Measurements from ENCODE around the gene ANKS1A. TPM values are rescaled to one million over a fixed set of nuclear protein-coding genes. Genes with fewer than 3 reads are reported as not detected.
A peak's percentile ranks its signal among the peaks of the same experiment; 100 is the strongest.

Gene ANKS1A
- total and polyA plus RNA-seq, 5 donors from 2014 or later, result 1.4 to 10.6 (median 1.5) TPM

- Histone ChIP-seq H3K4me3 (ENCODE audit: low read depth, low read length) (no peak overlapping the region), H3K27me3 (ENCODE audit: control insufficient read depth, insufficient read depth, low read length) (no peaks in the 10 kb centered on the region), H3K9me3 (ENCODE audit: control insufficient read depth in 2 of 2, low read length in 2 of 2) (no peaks in the 10 kb centered on the region), H3K36me3 (ENCODE audit: control insufficient read depth, insufficient read depth, low read length) (peaks cover 23% of the 10 kb centered on the region), H3K27ac (ENCODE audit: insufficient read depth, low read length, poor library complexity, severe bottlenecking) (no peak overlapping the region), H3K4me1 (ENCODE audit: control insufficient read depth, insufficient read depth, low read length, poor library complexity, severe bottlenecking) (no peaks in the 10 kb centered on the region)
- Mint-ChIP-seq H3K4me1 (peaks cover 0 to 2% (median 0%) of the 10 kb centered on the region in 4 donors), H3K27ac (peak overlapping the region in 1 of 3 donors; percentile 32), H3K27me3 (no peaks in the 10 kb centered on the region), H3K4me3 (no peak overlapping the region), H3K36me3 (peaks cover 28% of the 10 kb centered on the region), H3K9me3 (no peaks in the 10 kb centered on the region)
- no peak for DNase-seq
- no peak for ATAC-seq (ENCODE audit: low read depth in 2 of 2)
Observed at GRCh38 chr6:35080821-35081425, 191.9 kb downstream of the ANKS1A start.

- H3K9me3 Mint-ChIP-seq, result no peaks in the 10 kb centered on the region
- no peaks in the 10 kb centered on the region for H3K4me1 ChIP-seq (ENCODE audit: control insufficient read depth, insufficient read depth, low read length, poor library complexity, severe bottlenecking)
- H3K36me3 Mint-ChIP-seq, result peaks cover 33% of the 10 kb centered on the region
- H3K27me3 ChIP-seq (ENCODE audit: control insufficient read depth, insufficient read depth, low read length), result no peaks in the 10 kb centered on the region
- no peak for DNase-seq
- peaks cover 0 to 2% (median 0%) of the 10 kb centered on the region in 4 donors for H3K4me1 Mint-ChIP-seq
- H3K4me3 Mint-ChIP-seq, result peak overlapping the region in 1 of 4 donors; percentile 46
- no peak overlapping the region for H3K4me3 ChIP-seq (ENCODE audit: low read depth, low read length)
- H3K27me3 Mint-ChIP-seq, result no peaks in the 10 kb centered on the region
- no peak overlapping the region for H3K27ac ChIP-seq (ENCODE audit: insufficient read depth, low read length, poor library complexity, severe bottlenecking)
- H3K9me3 ChIP-seq (ENCODE audit: control insufficient read depth in 2 of 2, low read length in 2 of 2), result no peaks in the 10 kb centered on the region
- peak overlapping the region in 2 of 3 donors; percentile 32 to 46 for H3K27ac Mint-ChIP-seq
- peaks cover 23% of the 10 kb centered on the region for H3K36me3 ChIP-seq (ENCODE audit: control insufficient read depth, insufficient read depth, low read length)
- ATAC-seq (ENCODE audit: low read depth in 2 of 2), result no peak
Observed at GRCh38 chr6:35081426-35081851, 192.4 kb downstream of the ANKS1A start.

GRCh38 chr6:35082046-35082732, 193.1 kb downstream of the ANKS1A start:
- H3K27me3 Mint-ChIP-seq, result no peaks in the 10 kb centered on the region
- no peaks in the 10 kb centered on the region for H3K4me1 ChIP-seq (ENCODE audit: control insufficient read depth, insufficient read depth, low read length, poor library complexity, severe bottlenecking)
- peaks cover 37% of the 10 kb centered on the region for H3K36me3 Mint-ChIP-seq
- H3K27me3 ChIP-seq (ENCODE audit: control insufficient read depth, insufficient read depth, low read length), result no peaks in the 10 kb centered on the region
- ATAC-seq (ENCODE audit: low read depth in 2 of 2), result no peak
- no peak overlapping the region for H3K4me3 Mint-ChIP-seq
- peaks cover 0 to 2% (median 0%) of the 10 kb centered on the region in 4 donors for H3K4me1 Mint-ChIP-seq
- H3K27ac Mint-ChIP-seq, result no peak overlapping the region
- no peak for DNase-seq
- no peaks in the 10 kb centered on the region for H3K9me3 ChIP-seq (ENCODE audit: control insufficient read depth in 2 of 2, low read length in 2 of 2)
- no peak overlapping the region for H3K4me3 ChIP-seq (ENCODE audit: low read depth, low read length)
- no peak overlapping the region for H3K27ac ChIP-seq (ENCODE audit: insufficient read depth, low read length, poor library complexity, severe bottlenecking)
- H3K36me3 ChIP-seq (ENCODE audit: control insufficient read depth, insufficient read depth, low read length), result peaks cover 27% of the 10 kb centered on the region
- H3K9me3 Mint-ChIP-seq, result no peaks in the 10 kb centered on the region

GRCh38 chr6:35082733-35083403, 193.8 kb downstream of the ANKS1A start:
- H3K4me3 Mint-ChIP-seq, result no peak overlapping the region
- Histone ChIP-seq H3K9me3 (ENCODE audit: control insufficient read depth in 2 of 2, low read length in 2 of 2) (no peaks in the 10 kb centered on the region), H3K27ac (ENCODE audit: insufficient read depth, low read length, poor library complexity, severe bottlenecking) (no peak overlapping the region), H3K36me3 (ENCODE audit: control insufficient read depth, insufficient read depth, low read length) (peaks cover 30% of the 10 kb centered on the region), H3K4me3 (ENCODE audit: low read depth, low read length) (no peak overlapping the region), H3K27me3 (ENCODE audit: control insufficient read depth, insufficient read depth, low read length) (no peaks in the 10 kb centered on the region), H3K4me1 (ENCODE audit: control insufficient read depth, insufficient read depth, low read length, poor library complexity, severe bottlenecking) (no peaks in the 10 kb centered on the region)
- H3K36me3 Mint-ChIP-seq, result peaks cover 37% of the 10 kb centered on the region
- no peak for DNase-seq
- no peak for ATAC-seq (ENCODE audit: low read depth in 2 of 2)
- no peaks in the 10 kb centered on the region for H3K9me3 Mint-ChIP-seq
- H3K4me1 Mint-ChIP-seq, result peaks cover 0 to 2% (median 0%) of the 10 kb centered on the region in 4 donors
- H3K27ac Mint-ChIP-seq, result no peak overlapping the region
- H3K27me3 Mint-ChIP-seq, result no peaks in the 10 kb centered on the region

- H3K27me3 Mint-ChIP-seq, result no peaks in the 10 kb centered on the region
- no peak overlapping the region for H3K27ac Mint-ChIP-seq
- H3K36me3 Mint-ChIP-seq, result peaks cover 37% of the 10 kb centered on the region
- H3K36me3 ChIP-seq (ENCODE audit: control insufficient read depth, insufficient read depth, low read length), result peaks cover 35% of the 10 kb centered on the region
- no peak overlapping the region for H3K4me3 Mint-ChIP-seq
- H3K27me3 ChIP-seq (ENCODE audit: control insufficient read depth, insufficient read depth, low read length), result no peaks in the 10 kb centered on the region
- H3K4me3 ChIP-seq (ENCODE audit: low read depth, low read length), result no peak overlapping the region
- DNase-seq (no peak), ATAC-seq (ENCODE audit: low read depth in 2 of 2) (no peak)
- H3K9me3 ChIP-seq (ENCODE audit: control insufficient read depth in 2 of 2, low read length in 2 of 2), result no peaks in the 10 kb centered on the region
- peaks cover 0 to 2% (median 0%) of the 10 kb centered on the region in 4 donors for H3K4me1 Mint-ChIP-seq
- no peaks in the 10 kb centered on the region for H3K9me3 Mint-ChIP-seq
- no peaks in the 10 kb centered on the region for H3K4me1 ChIP-seq (ENCODE audit: control insufficient read depth, insufficient read depth, low read length, poor library complexity, severe bottlenecking)
- H3K27ac ChIP-seq (ENCODE audit: insufficient read depth, low read length, poor library complexity, severe bottlenecking), result no peak overlapping the region
Observed at GRCh38 chr6:35083507-35083906, 194.5 kb downstream of the ANKS1A start.

GRCh38 chr6:35084041-35084491, 195.0 kb downstream of the ANKS1A start:
- Histone ChIP-seq H3K27ac (ENCODE audit: insufficient read depth, low read length, poor library complexity, severe bottlenecking) (no peak overlapping the region), H3K27me3 (ENCODE audit: control insufficient read depth, insufficient read depth, low read length) (no peaks in the 10 kb centered on the region), H3K4me1 (ENCODE audit: control insufficient read depth, insufficient read depth, low read length, poor library complexity, severe bottlenecking) (no peaks in the 10 kb centered on the region), H3K9me3 (ENCODE audit: control insufficient read depth in 2 of 2, low read length in 2 of 2) (no peaks in the 10 kb centered on the region), H3K36me3 (ENCODE audit: control insufficient read depth, insufficient read depth, low read length) (peaks cover 34% of the 10 kb centered on the region), H3K4me3 (ENCODE audit: low read depth, low read length) (no peak overlapping the region)
- Mint-ChIP-seq H3K27ac (no peak overlapping the region), H3K27me3 (no peaks in the 10 kb centered on the region), H3K4me1 (peaks cover 0 to 2% (median 0%) of the 10 kb centered on the region in 4 donors), H3K4me3 (no peak overlapping the region), H3K36me3 (peaks cover 37% of the 10 kb centered on the region), H3K9me3 (no peaks in the 10 kb centered on the region)
- no peak for DNase-seq
- no peak for ATAC-seq (ENCODE audit: low read depth in 2 of 2)

- H3K9me3 Mint-ChIP-seq, result no peaks in the 10 kb centered on the region
- Histone ChIP-seq H3K4me3 (ENCODE audit: low read depth, low read length) (no peak overlapping the region), H3K9me3 (ENCODE audit: control insufficient read depth in 2 of 2, low read length in 2 of 2) (no peaks in the 10 kb centered on the region), H3K27me3 (ENCODE audit: control insufficient read depth, insufficient read depth, low read length) (no peaks in the 10 kb centered on the region), H3K36me3 (ENCODE audit: control insufficient read depth, insufficient read depth, low read length) (peaks cover 30% of the 10 kb centered on the region), H3K27ac (ENCODE audit: insufficient read depth, low read length, poor library complexity, severe bottlenecking) (no peak overlapping the region), H3K4me1 (ENCODE audit: control insufficient read depth, insufficient read depth, low read length, poor library complexity, severe bottlenecking) (no peaks in the 10 kb centered on the region)
- no peak for DNase-seq
- no peak overlapping the region for H3K4me3 Mint-ChIP-seq
- no peak for ATAC-seq (ENCODE audit: low read depth in 2 of 2)
- H3K27ac Mint-ChIP-seq, result no peak overlapping the region
- H3K27me3 Mint-ChIP-seq, result no peaks in the 10 kb centered on the region
- peaks cover 0 to 2% (median 0%) of the 10 kb centered on the region in 4 donors for H3K4me1 Mint-ChIP-seq
- peaks cover 43% of the 10 kb centered on the region for H3K36me3 Mint-ChIP-seq
Observed at GRCh38 chr6:35084511-35085203, 195.6 kb downstream of the ANKS1A start.
